IMR-90 (cell line): ENCODE data around the gene IWS1. TPM values are rescaled to one million over a fixed set of nuclear protein-coding genes. Genes with fewer than 3 reads are reported as not detected.

ENCODE experiments used
- ATAC-seq: fragments of 200-7000 bp; cut with Tn5 transposase; 2 replicates; pipeline ENCODE4 v1.9.1; 2020; ENCODE audit warnings: low read depth, mild to moderate bottlenecking, moderate library complexity
- BruUV-seq: library from RNA; stranded (reverse); fragments of 400-500 nt; replicated peaks from 2 replicates; lab custom pipeline; 2021; lab: Mats Ljungman, UMichigan
- CTCF ChIA-PET: fragments of 300-600 bp; formaldehyde crosslinking; extraction: SDS; loops from one replicate; lab custom pipeline; 2021; ENCODE audit warnings: antibody characterized with exemption; lab: Yijun Ruan, JAX
- POLR2A ChIA-PET: fragments of 300-600 bp; sonication (Branson Sonifier 250); formaldehyde crosslinking; loops from one replicate; lab custom pipeline; 2022; ENCODE audit warnings: antibody characterized with exemption; ENCODE audit not compliant: unreplicated experiment; lab: Charles Lee
- DNase-seq: peaks from one replicate; pipeline ENCODE4 v3.0.0; 2013
- H2AFZ ChIP-seq: replicated peaks from 2 replicates; pipeline ENCODE3; 2013; ENCODE audit warnings: low read length, mild to moderate bottlenecking; ENCODE audit not compliant: poor library complexity
- H2AK5ac ChIP-seq: 2 replicates; pipeline ENCODE4 v1.6.1; 2013; ENCODE audit warnings: low read depth, low read length, inconsistent platforms
- H2AK9ac ChIP-seq: replicated peaks from 2 replicates; pipeline ENCODE3; 2013; ENCODE audit warnings: mild to moderate bottlenecking, low read depth, low read length, moderate library complexity; ENCODE audit not compliant: poor library complexity
- H2BK120ac ChIP-seq: 2 replicates; pipeline ENCODE4 v1.6.1; 2013; ENCODE audit warnings: low read depth, low read length, inconsistent platforms
- H2BK15ac ChIP-seq: 3 replicates; pipeline ENCODE4 v1.6.1; 2013; ENCODE audit warnings: low read depth, low read length, inconsistent platforms
- H2BK20ac ChIP-seq: 2 replicates; pipeline ENCODE4 v1.6.1; 2013; ENCODE audit warnings: low read depth, mild to moderate bottlenecking, inconsistent platforms, low read length, moderate library complexity
- H2BK5ac ChIP-seq: 2 replicates; pipeline ENCODE4 v1.6.1; 2013; ENCODE audit warnings: mild to moderate bottlenecking, low read depth, low read length, inconsistent platforms; ENCODE audit not compliant: poor library complexity, severe bottlenecking
- H3K14ac ChIP-seq: replicated peaks from 2 replicates; pipeline ENCODE4 v1.6.1; 2013; ENCODE audit warnings: low read depth, low read length, inconsistent platforms
- H3K18ac ChIP-seq: 2 replicates; pipeline ENCODE4 v1.6.1; 2013; ENCODE audit warnings: low read depth, low read length, control low read depth
- H3K23ac ChIP-seq: 2 replicates; pipeline ENCODE4 v1.6.1; 2013; ENCODE audit warnings: low read depth, low read length, inconsistent platforms
- H3K27ac ChIP-seq: 2 replicates; pipeline ENCODE4 v1.5.1; 2013; ENCODE audit warnings: mild to moderate bottlenecking, control low read depth, low read length; ENCODE audit not compliant: insufficient read depth
- H3K27me3 ChIP-seq: 2 replicates; pipeline ENCODE4 v1.6.1; 2013; ENCODE audit warnings: low read length; ENCODE audit not compliant: control insufficient read depth, insufficient read depth
- H3K36me3 ChIP-seq: 2 replicates; pipeline ENCODE4 v1.6.1; 2013; ENCODE audit warnings: low read length, mixed read lengths; ENCODE audit not compliant: control insufficient read depth, insufficient read depth
- H3K4ac ChIP-seq: 2 replicates; pipeline ENCODE4 v1.6.1; 2013; ENCODE audit warnings: low read depth, low read length, inconsistent platforms
- H3K4me1 ChIP-seq: 2 replicates; pipeline ENCODE4 v1.6.1; 2013; ENCODE audit warnings: low read length, mixed read lengths; ENCODE audit not compliant: control insufficient read depth, insufficient read depth
- H3K4me2 ChIP-seq: 2 replicates; pipeline ENCODE4 v1.6.1; 2013; ENCODE audit warnings: low read depth, mild to moderate bottlenecking, control low read depth, low read length, moderate library complexity
- H3K4me3 ChIP-seq: 2 replicates; pipeline ENCODE4 v1.5.1; 2013; ENCODE audit warnings: low read depth, mild to moderate bottlenecking, control low read depth, low read length, moderate library complexity; ENCODE audit not compliant: insufficient read depth
- H3K56ac ChIP-seq: 2 replicates; pipeline ENCODE4 v1.6.1; 2013; ENCODE audit warnings: low read length, inconsistent platforms; ENCODE audit not compliant: insufficient read depth; ENCODE audit errors: extremely low read depth
- H3K79me1 ChIP-seq, 2 experiments: 2 replicates each; pipeline ENCODE4 v1.6.1; 2013; ENCODE audit warnings: low read length in 2 of 2, inconsistent platforms in 1 of 2, low read depth in 1 of 2
- H3K9ac ChIP-seq: 2 replicates; pipeline ENCODE4 v1.6.1; 2013; ENCODE audit warnings: low read depth, low read length, control low read depth
- H3K9me1 ChIP-seq: 2 replicates; pipeline ENCODE4 v1.6.1; 2013; ENCODE audit warnings: low read length, inconsistent platforms; ENCODE audit not compliant: insufficient read depth
- H3K9me3 ChIP-seq: 2 replicates; pipeline ENCODE4 v1.6.1; 2013; ENCODE audit warnings: low read length; ENCODE audit not compliant: control insufficient read depth, insufficient read depth
- H4K20me1 ChIP-seq: 2 replicates; pipeline ENCODE4 v1.6.1; 2013; ENCODE audit warnings: low read length, inconsistent platforms; ENCODE audit not compliant: insufficient read depth
- H4K5ac ChIP-seq: 2 replicates; pipeline ENCODE4 v1.6.1; 2013; ENCODE audit warnings: mild to moderate bottlenecking, low read depth, low read length, control low read depth
- H4K8ac ChIP-seq, 2 experiments: 2 replicates each; pipeline ENCODE4 v1.6.1; 2013; ENCODE audit warnings: low read depth in 2 of 2, low read length in 2 of 2, control low read depth in 1 of 2, inconsistent platforms in 1 of 2
- H4K91ac ChIP-seq: 2 replicates; pipeline ENCODE4 v1.6.1; 2013; ENCODE audit warnings: low read depth, low read length, inconsistent platforms; ENCODE audit not compliant: insufficient read depth
- CEBPB ChIP-seq: IDR thresholded peaks from 2 replicates; pipeline ENCODE4 v1.6.1; 2012; ENCODE audit warnings: low read depth, low read length, improper control_type of control experiment
- NFE2L2 ChIP-seq: fragments of 150-350 bp; IDR thresholded peaks from 2 replicates; pipeline ENCODE4 v1.6.1; 2016; ENCODE audit warnings: low read depth, mild to moderate bottlenecking, low read length
- WGBS, 2 experiments: methylation state at CpG; one replicate each; pipeline versions ENCODE4 v1.1.5 to v1.1.7; 2013; ENCODE audit warnings: missing lambda C conversion rate in 2 of 2; ENCODE audit not compliant: insufficient read length in 1 of 2; ENCODE audit errors: extremely low coverage in 2 of 2; 5-methylcytosine and 5-hydroxymethylcytosine counted together
- dilution Hi-C: fragments of 300-500 bp; cut with HindIII; formaldehyde crosslinking; loops from one replicate; pipeline ENCODE4 v1.14.3; 2018; ENCODE audit warnings: low sequenced_read_pairs; ENCODE audit not compliant: unreplicated experiment
- in situ Hi-C: fragments of 300-500 bp; cut with MboI; formaldehyde crosslinking; loops from 3 replicates; pipeline ENCODE4 v1.14.3; 2019; ENCODE audit warnings: low sequenced_read_pairs, inconsistent platforms, mixed read lengths
- intact Hi-C: fragments of 100-400 bp; cut with micrococcal nuclease; formaldehyde crosslinking; loops from 2 replicates; pipeline ENCODE4 v1.10.0; 2022
- polyA plus RNA-seq, 3 experiments: library from polyadenylated mRNA; depleted of rRNA; stranded (reverse); fragments of >200 nt; gene quantifications; 2 replicates each; pipeline ENCODE4 v1.2.3, GENCODE V29; 2012; ENCODE audit warnings: low replicate concordance in 1 of 3
- total RNA-seq: library from RNA; depleted of rRNA; stranded (reverse); fragments of >200 nt; gene quantifications from 2 replicates; pipeline ENCODE4 v1.2.3, GENCODE V29; 2012

The IWS1 gene
- total and polyA plus RNA-seq, 2 of the 4 experiments (the other 2 are of a cell fraction): 31.5 to 52.5 TPM

DNA sequence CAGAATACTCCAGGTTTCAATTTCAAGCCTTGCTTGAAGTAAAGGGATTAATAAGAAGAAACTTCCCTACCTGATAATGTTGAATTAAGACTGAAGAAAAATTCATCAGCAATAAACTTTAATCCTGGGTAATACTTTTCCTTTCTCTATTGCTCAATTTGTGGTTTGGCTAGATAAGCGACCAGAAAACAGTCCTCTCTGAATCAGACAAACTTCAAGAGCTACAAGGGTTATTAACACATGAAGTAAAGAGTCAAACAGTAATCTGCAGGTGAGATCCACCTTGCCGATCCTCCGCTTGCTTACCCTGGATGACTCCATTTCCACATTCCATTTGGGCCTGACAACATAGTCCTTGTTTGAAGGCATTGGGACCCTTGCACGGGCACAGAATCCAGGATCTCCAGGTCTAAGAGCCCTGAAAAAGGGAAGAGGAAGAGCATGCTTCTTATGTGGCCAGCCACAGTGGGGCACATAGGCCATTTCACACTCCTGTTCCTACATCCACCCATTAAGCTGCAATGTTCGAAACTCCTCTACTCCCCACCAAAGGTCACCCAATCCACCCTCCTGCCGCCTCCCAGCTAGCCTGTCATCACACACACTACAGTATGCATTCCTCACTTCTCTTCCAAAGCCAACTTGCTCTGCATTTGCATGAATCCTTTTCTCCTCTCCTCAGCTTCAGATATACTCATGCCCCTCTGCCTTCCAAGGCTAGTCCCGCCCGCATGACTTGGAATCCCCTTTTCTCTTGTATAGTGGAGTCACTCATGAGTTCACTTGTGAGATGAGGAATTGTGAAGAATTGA, 39.8 kb downstream of the IWS1 start:
- intact Hi-C loops (no loop called here), dilution Hi-C loops (no loop called here), in situ Hi-C loops (no loop called here)
- no peak overlapping the region for H4K91ac ChIP-seq
- H4K5ac ChIP-seq: no peak overlapping the region
- no peak overlapping the region for H3K56ac ChIP-seq
- no peak overlapping the region for H2BK15ac ChIP-seq
- BruUV-seq: no TSS peak
- ChIA-PET POLR2A (no interaction called here), CTCF (interaction anchor here (0.7 kb wide), 1 partner anchor 21 kb away, joined by 5 read pairs; no protein-coding TSS in a partner anchor)
- no peak overlapping the region for H2AK9ac ChIP-seq
- no peak overlapping the region for H2AK5ac ChIP-seq
- H3K18ac ChIP-seq: no peak overlapping the region
- DNase-seq (peak; percentile 20), ATAC-seq (peak; percentile 24)
- H3K9me3 ChIP-seq: no peaks in the 10 kb centered on the region
- no peak overlapping the region for H3K14ac ChIP-seq
- no peak overlapping the region for H2BK5ac ChIP-seq
- H4K20me1 ChIP-seq: no peaks in the 10 kb centered on the region; the same call in 1 of the 2 replicates
- no peak overlapping the region for H3K4me3 ChIP-seq
- H3K27me3 ChIP-seq: no peaks in the 10 kb centered on the region
- no CpG with 5 or more reads among the region's 8 CpGs for WGBS, 2 experiments
- no peak overlapping the region for H2BK20ac ChIP-seq
- H3K27ac ChIP-seq: no peak overlapping the region
- TF ChIP-seq CEBPB: peak; percentile 74
- no peak for TF ChIP-seq NFE2L2
- H2AFZ ChIP-seq: no peak overlapping the region
- peaks cover 9% of the 10 kb centered on the region; the same call in 1 of the 2 replicates for H3K9me1 ChIP-seq
- H3K9ac ChIP-seq: no peak overlapping the region
- H2BK120ac ChIP-seq: no peak overlapping the region
- peaks cover 14 to 32% of the 10 kb centered on the region in 2 experiments; a peak in 3 of 4 replicates for H3K79me1 ChIP-seq
- peaks cover 57% of the 10 kb centered on the region for H3K36me3 ChIP-seq
- no peak overlapping the region for H3K4me2 ChIP-seq
- H3K4ac ChIP-seq: no peak overlapping the region
- peaks cover 6% of the 10 kb centered on the region; the same call in 1 of the 2 replicates for H3K4me1 ChIP-seq
- no peak overlapping the region for H4K8ac ChIP-seq
- no peak overlapping the region for H3K23ac ChIP-seq
